NCI-H446 (cell line): ENCODE data around the gene TRIM25.

Source experiments
- DNase-seq, 2 experiments: peaks; one replicate each; lab custom pipeline; 2025; lab: John Stamatoyannopoulos, UW

Gene TRIM25

GRCh38 chr17:56867948-56868376 is 45.9 kb downstream of the TRIM25 start:
- DNase-seq: no peak

DNA sequence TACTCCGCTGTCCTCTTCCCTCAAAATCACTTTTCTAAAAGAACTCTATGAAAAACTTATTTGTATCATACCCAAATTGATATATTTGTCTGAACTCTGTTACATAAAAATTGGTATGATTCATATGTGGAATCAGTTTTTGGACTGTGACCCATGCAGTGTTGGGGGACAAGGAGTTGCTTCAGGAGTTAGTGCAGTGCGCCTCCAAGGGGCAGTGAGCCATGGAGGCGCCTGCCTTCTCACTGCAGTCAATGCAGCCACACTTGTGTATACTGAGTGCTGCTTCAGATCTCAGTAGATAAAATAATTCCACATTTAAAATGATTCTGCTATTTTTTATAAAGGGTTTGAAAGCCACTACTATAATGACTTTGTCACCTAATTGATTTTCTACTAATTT is 47.4 kb downstream of the TRIM25 start:
- no peak for DNase-seq

GRCh38 chr17:56866076-56866475 is 47.8 kb downstream of the TRIM25 start:
- no peak for DNase-seq

GRCh38 chr17:56863974-56864373 is 49.9 kb downstream of the TRIM25 start:
- DNase-seq: no peak

DNA sequence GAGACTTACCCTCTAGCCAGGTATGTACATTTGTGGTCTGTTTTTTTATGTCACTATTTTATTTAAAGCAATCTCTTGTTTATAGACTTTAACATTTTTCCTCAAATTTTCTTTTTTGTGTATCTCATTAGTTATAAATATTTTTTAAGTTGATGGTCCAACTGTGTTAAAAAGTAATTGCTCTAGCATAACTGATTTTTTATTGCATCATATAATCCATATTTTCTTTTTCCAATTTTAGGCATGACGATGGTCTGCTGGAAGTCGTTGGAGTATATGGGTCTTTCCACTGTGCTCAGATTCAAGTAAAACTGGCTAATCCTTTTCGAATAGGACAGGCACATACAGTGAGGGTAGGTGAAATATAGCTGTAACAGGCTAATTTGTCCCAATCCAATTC is 52.0 kb downstream of the TRIM25 start:
- no peak for DNase-seq

DNA sequence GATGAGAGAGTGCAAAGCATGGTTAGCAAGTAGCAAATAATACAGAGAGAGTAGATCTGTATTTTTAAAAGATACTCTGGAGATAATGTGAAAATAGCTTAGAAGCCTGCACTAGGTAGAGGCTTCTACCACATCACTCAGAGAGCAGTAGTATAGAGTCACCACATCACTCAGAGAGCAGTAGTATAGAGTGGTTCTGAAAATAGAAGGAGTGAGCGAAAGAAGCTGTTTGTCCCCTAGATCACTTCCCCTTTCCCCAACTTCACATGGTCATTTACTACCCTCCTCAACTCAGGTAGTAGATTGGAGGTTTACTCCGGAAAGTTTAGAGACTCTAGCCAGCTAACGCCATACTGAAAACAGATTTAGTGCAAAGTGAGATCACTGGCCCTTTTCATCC is 62.8 kb downstream of the TRIM25 start:
- DNase-seq: no peak

- DNase-seq: no peak
Observed at GRCh38 chr17:56850591-56850990, 63.3 kb downstream of the TRIM25 start.

GRCh38 chr17:56849131-56849530 is 64.7 kb downstream of the TRIM25 start:
- DNase-seq: no peak

DNA sequence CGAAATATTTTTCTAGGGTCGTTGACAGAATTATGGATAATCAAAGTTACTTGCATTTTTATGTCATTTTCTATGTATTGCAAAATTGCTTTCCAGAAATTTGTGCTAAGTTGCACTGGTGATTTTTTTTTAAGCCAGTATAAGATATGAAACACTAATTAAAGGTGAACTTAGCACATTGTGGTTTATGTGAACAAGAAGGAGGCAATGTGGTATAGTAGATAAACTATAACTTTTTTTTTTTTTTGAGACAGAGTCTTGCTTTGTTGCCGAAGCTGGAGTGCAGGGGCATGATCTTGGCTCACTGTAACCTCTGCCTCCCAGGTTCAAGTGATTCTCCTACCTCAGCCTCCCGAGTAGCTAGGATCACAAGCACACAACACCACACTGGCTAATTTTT is 66.7 kb downstream of the TRIM25 start:
- DNase-seq: no peak

GRCh38 chr17:56845934-56846333 is 67.9 kb downstream of the TRIM25 start:
- no peak for DNase-seq

DNA sequence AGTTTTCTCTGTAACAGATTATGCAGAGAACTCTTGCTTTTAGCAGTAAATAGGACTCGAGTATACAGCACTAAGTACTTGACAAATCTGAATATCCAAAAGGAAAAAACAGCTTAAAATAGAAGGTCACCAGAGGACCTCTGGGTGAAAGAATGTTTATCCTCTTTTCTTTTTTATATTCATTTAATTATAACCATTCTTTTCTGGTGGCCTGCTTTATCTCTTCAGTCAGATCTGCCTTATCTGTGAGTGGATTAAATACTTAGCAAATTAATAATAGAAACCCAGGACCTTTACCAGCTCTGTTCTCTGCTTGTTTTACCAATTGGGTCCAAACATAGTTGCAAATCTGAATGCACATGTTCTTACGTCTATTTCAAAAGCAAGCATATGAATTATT is 71.3 kb downstream of the TRIM25 start:
- no peak for DNase-seq

DNA sequence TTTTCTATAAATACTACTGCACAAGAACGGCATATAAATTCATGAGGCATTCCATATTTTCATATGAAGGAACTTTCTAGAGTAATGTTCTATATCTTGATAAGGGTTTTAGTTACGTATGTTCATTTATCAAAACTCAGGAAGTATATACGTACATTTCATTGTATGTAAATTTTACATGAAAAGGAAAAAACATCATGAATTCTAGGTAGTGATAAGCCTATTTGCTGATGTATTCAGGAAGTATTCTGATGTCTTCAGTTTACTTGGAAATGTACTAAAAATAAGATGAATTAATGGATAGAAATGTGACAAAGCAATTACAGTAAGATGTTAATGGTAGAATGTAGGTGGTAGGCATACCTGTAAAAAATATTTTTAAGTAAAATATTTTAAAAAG is 75.2 kb downstream of the TRIM25 start:
- DNase-seq: no peak
